ENCODE results near the gene GOLGA8N.

The GOLGA8N gene

DNA sequence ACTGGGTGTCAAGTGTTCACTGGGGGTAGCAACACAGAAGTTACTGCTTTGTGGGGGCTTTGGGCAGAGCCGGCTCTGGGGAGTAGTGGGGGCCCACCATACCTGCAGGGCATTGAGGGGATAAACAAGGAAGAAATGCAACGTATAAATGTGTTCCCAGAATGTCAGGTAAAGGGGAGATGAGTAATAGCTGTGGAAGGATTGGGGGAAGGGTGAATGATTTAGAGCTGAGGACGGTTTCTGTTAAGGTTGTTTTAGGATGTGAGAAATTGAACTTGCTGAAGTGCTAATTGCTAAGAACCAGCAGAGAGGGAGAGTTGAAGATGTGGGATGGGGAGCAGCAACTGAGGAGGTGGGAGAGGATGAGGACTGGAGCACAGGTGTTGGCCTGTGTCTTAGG lies 58.9 kb downstream of the GOLGA8N start:
- no peak for DNase-seq

DNA sequence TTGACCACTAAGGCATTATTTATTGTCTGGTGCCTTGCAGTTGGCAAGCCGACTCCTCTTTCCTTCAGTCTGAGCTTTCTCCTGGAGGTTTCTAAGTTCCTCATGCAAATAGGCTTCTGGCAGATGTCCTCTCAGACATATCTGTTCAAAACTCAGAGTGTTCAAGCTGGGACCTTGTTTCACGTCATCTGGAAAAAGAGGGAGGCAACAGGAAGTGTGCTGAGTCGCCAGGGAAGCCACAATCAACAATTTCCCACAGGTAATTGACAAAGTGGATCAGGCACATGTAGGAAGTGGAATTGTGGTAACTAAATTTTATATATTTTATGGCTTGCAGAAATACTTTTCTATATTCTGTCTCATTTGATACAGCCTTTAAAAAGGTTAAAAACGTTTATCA lies 62.8 kb downstream of the GOLGA8N start:
- DNase-seq, result no peak

GRCh38 chr15:32656496-32656895 lies 63.2 kb downstream of the GOLGA8N start:
- DNase-seq, result no peak

Data from hematopoietic multipotent progenitor cell treated with erythropoietin and hydrocortisone succinate and interleukin-3 and kit ligand, for 6 days (in vitro differentiated cells).